ENCODE data around the gene TRIM7. TPM values are rescaled to one million over a fixed set of nuclear protein-coding genes. Genes with fewer than 3 reads are reported as not detected.

TRIM7 gene
- total and polyA plus RNA-seq, 2 experiments from 2014 or later, result 3.1 to 6.8 TPM

DNA sequence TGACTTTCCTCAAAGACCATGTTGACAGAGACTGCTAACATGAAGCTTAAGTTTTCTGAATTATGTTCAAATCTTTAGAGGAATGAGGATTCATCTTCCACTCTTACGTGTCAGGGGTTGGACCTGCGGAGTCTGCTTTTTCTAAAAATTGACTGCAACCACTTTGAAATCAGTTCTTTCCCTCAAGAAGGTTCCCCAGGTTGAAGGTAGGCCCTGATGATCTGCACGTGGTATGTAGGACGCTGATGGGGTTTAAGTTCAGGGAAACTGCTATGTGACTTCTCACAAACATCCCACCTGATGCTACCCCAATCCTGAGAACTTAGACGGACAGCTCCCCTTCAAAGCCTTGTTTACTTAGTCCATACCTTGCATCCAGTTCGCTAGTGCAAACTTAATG is 31.5 kb upstream of the TRIM7 start:
- H3K9me3 ChIP-seq (ENCODE audit: low read depth), result no peaks in the 10 kb centered on the region
- H3K36me3 ChIP-seq (ENCODE audit: low read depth), result peaks cover 60% of the 10 kb centered on the region
- H3K27ac ChIP-seq, result no peak overlapping the region
- no peak overlapping the region for H3K4me3 ChIP-seq
- no peak overlapping the region for H3K4me2 ChIP-seq (ENCODE audit: unreplicated experiment)
- H3K4me1 ChIP-seq (ENCODE audit: insufficient read depth), result peaks cover 11% of the 10 kb centered on the region
- WGBS, 2 experiments (ENCODE audit: low coverage in 1 of 2, low lambda C conversion rate in 2 of 2, missing lambda C conversion rate in 2 of 2), result 78 to 85% methylated on average over 6 of the region's 6 CpGs
- no peaks in the 10 kb centered on the region for H3K9me2 ChIP-seq (ENCODE audit: insufficient read depth)
- H3F3A ChIP-seq (ENCODE audit: insufficient read depth), result peaks cover 92% of the 10 kb centered on the region
- H4K20me1 ChIP-seq (ENCODE audit: insufficient read depth), result peaks cover 11% of the 10 kb centered on the region
- in situ Hi-C loops (cut with MboI), result no loop called here
- TF ChIP-seq EZH2phosphoT487 (IDR thresholded peaks at IDR 0.05; ENCODE audit: insufficient read depth, low read depth) (no peak), EZH2 (IDR thresholded peaks at IDR 0.05; ENCODE audit: insufficient read depth, poor library complexity, severe bottlenecking) (no peak)
- H2AFZ ChIP-seq, result no peak overlapping the region
- H3K79me2 ChIP-seq (ENCODE audit: insufficient read depth), result peaks cover 49% of the 10 kb centered on the region
- no peak for DNase-seq
- H3K27me3 ChIP-seq (replicated peaks; ENCODE audit: insufficient read depth), result no peaks in the 10 kb centered on the region
- H3K9ac ChIP-seq, result no peak overlapping the region

DNA sequence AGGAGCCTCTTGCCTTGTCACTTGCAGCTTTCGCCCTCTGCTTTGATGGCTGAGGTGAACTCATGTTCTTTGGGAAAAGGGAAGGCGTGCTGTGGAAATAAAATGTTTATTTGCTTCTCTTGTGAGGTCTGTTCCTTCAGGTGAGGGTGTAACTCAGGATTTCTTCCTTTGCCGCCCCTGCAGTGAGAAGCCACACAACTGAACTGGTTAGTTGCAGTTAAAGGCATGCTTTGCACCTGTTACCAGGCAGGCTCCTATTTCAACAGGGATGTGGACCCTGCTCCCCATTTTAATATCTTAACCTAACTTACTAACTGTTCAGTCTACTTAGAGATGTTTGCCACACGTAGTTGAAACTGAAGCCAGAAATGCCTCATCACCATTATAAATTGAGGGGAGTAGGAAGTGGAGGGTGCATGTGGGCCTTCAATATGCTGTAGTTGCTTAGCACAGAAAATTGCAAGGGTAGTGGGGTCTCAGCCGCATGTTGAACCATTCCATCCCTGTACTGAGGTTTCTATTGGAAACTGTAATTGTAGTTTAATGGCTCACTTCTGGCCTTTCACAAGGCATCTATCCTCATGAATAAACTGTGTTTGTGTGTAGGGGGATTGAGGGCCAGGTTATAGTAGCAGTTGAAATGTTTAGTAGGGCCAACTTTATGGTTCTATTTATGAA is 30.8 kb upstream of the TRIM7 start:
- peaks cover 54% of the 10 kb centered on the region for H3K36me3 ChIP-seq (ENCODE audit: low read depth)
- in situ Hi-C loops (cut with MboI), result no loop called here
- H4K20me1 ChIP-seq (ENCODE audit: insufficient read depth), result peaks cover 6% of the 10 kb centered on the region
- H3K4me3 ChIP-seq, result no peak overlapping the region
- no peak overlapping the region; the same call in 1 of the 2 replicates for H3K9ac ChIP-seq
- no peaks in the 10 kb centered on the region for H3K9me3 ChIP-seq (ENCODE audit: low read depth)
- DNase-seq, result no peak
- peaks cover 6% of the 10 kb centered on the region for H3K4me1 ChIP-seq (ENCODE audit: insufficient read depth)
- no peak overlapping the region for H2AFZ ChIP-seq
- H3K9me2 ChIP-seq (ENCODE audit: insufficient read depth), result no peaks in the 10 kb centered on the region
- no peak for TF ChIP-seq EZH2phosphoT487 (IDR thresholded peaks at IDR 0.05; ENCODE audit: insufficient read depth, low read depth)
- TF ChIP-seq EZH2 (IDR thresholded peaks at IDR 0.05; ENCODE audit: insufficient read depth, poor library complexity, severe bottlenecking), result no peak
- H3K27me3 ChIP-seq (replicated peaks; ENCODE audit: insufficient read depth), result no peaks in the 10 kb centered on the region
- 77 to 78% methylated on average over 5 of the region's 5 CpGs for WGBS, 2 experiments (ENCODE audit: low coverage in 1 of 2, low lambda C conversion rate in 2 of 2, missing lambda C conversion rate in 2 of 2)
- peaks cover 42% of the 10 kb centered on the region for H3K79me2 ChIP-seq (ENCODE audit: insufficient read depth)
- peaks cover 88% of the 10 kb centered on the region for H3F3A ChIP-seq (ENCODE audit: insufficient read depth)
- peak overlapping the region; percentile 39; the same call in 1 of the 2 replicates for H3K27ac ChIP-seq
- no peak overlapping the region for H3K4me2 ChIP-seq (ENCODE audit: unreplicated experiment)

DNA sequence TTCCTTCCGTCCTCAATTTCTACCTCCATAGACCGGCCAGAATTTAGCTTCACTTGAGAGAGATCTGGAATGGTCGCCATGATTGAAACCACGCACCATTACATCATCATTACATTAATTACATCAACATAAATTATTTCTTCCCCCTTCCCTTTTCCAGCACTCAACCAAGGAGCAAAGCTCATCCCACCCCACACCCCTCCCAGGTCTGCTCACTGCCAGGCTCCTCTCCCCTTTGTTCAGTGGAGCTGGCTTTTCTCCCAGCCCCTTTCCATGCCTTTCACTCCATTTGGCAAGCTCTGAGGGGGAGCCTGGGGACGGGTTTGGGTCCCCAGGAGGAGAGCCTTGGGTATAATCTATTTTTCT is 30.3 kb upstream of the TRIM7 start:
- Histone ChIP-seq H3K9me3 (ENCODE audit: low read depth) (no peaks in the 10 kb centered on the region), H3K36me3 (ENCODE audit: low read depth) (peaks cover 51% of the 10 kb centered on the region), H3K27ac (peak overlapping the region; percentile 39; the same call in 1 of the 2 replicates), H3K9ac (peak overlapping the region; percentile 8; the same call in 1 of the 2 replicates), H2AFZ (no peak overlapping the region), H3K27me3 (replicated peaks; ENCODE audit: insufficient read depth) (no peaks in the 10 kb centered on the region), H3K79me2 (ENCODE audit: insufficient read depth) (peaks cover 37% of the 10 kb centered on the region), H3K4me2 (ENCODE audit: unreplicated experiment) (no peak overlapping the region), H3K9me2 (ENCODE audit: insufficient read depth) (no peaks in the 10 kb centered on the region), H3F3A (ENCODE audit: insufficient read depth) (peaks cover 86% of the 10 kb centered on the region), H3K4me1 (ENCODE audit: insufficient read depth) (0 out of 2 replicates have a peak, but pooled peaks cover 5% of the 10 kb centered on the region), H3K4me3 (no peak overlapping the region), H4K20me1 (ENCODE audit: insufficient read depth) (0 out of 2 replicates have a peak, but pooled peaks cover 3% of the 10 kb centered on the region)
- DNase-seq, result no peak
- in situ Hi-C loops (cut with MboI), result no loop called here
- 53% methylated on average over 5 of the region's 5 CpGs for whole genome bisulfite sequencing, 2 experiments (ENCODE audit: low coverage in 1 of 2, low lambda C conversion rate in 2 of 2, missing lambda C conversion rate in 2 of 2)
- no peak for TF ChIP-seq EZH2phosphoT487 (IDR thresholded peaks at IDR 0.05; ENCODE audit: insufficient read depth, low read depth)
- TF ChIP-seq EZH2 (IDR thresholded peaks at IDR 0.05; ENCODE audit: insufficient read depth, poor library complexity, severe bottlenecking), result no peak

DNA sequence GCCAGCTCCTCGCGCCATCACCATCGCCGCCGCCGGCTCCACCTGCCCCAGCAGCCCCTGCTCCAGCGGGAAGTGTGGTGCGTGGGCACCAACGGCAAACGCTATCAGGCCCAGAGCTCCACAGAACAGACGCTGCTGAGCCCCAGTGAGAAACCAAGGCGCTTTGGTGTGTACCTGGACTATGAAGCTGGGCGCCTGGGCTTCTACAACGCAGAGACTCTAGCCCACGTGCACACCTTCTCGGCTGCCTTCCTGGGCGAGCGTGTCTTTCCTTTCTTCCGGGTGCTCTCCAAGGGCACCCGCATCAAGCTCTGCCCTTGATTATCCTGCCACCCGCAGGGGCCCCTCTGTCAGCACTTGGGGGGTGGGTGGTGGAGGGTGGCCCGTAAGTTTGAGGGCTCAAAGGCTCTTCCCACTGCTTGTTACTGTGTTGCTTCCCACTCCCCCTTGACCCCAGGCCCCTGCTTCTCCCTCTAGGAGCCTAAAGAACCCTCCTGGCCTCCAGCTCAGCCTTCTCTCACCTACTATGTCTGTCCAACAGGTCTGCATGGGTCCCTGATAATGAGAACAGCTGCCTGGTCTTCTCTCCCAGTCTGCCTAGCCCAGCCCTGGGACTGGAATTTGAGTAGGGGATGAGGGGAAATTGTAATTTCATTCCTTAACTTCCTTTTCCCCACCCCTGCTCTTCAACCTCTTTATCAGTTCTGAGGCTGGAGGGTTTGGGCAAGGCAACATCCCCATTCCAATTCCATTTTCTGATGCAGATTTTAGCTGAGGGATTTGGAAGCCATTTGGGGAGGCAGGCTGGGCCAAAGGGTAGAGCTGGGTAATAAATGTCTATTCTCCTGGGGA is 29.7 kb upstream of the TRIM7 start:
- no peak overlapping the region for H3K4me2 ChIP-seq (ENCODE audit: unreplicated experiment)
- H3F3A ChIP-seq (ENCODE audit: insufficient read depth), result peaks cover 80% of the 10 kb centered on the region
- H3K9me2 ChIP-seq (ENCODE audit: insufficient read depth), result no peaks in the 10 kb centered on the region
- H3K36me3 ChIP-seq (ENCODE audit: low read depth), result peaks cover 47% of the 10 kb centered on the region
- peak overlapping the region; percentile 8; the same call in 1 of the 2 replicates for H3K9ac ChIP-seq
- H2AFZ ChIP-seq, result no peak overlapping the region
- H3K79me2 ChIP-seq (ENCODE audit: insufficient read depth), result peaks cover 31% of the 10 kb centered on the region
- 0 out of 2 replicates have a peak, but pooled peaks cover 3% of the 10 kb centered on the region for H4K20me1 ChIP-seq (ENCODE audit: insufficient read depth)
- H3K9me3 ChIP-seq (ENCODE audit: low read depth), result no peaks in the 10 kb centered on the region
- in situ Hi-C loops (cut with MboI), result no loop called here
- H3K4me3 ChIP-seq, result no peak overlapping the region
- WGBS, 2 experiments (ENCODE audit: low coverage in 1 of 2, low lambda C conversion rate in 2 of 2, missing lambda C conversion rate in 2 of 2), result 88 to 90% methylated on average over 17 to 22 of the region's 22 CpGs
- peak overlapping the region; percentile 39 for H3K27ac ChIP-seq
- no peak for TF ChIP-seq EZH2 (IDR thresholded peaks at IDR 0.05; ENCODE audit: insufficient read depth, poor library complexity, severe bottlenecking)
- no peak for TF ChIP-seq EZH2phosphoT487 (IDR thresholded peaks at IDR 0.05; ENCODE audit: insufficient read depth, low read depth)
- no peaks in the 10 kb centered on the region for H3K27me3 ChIP-seq (replicated peaks; ENCODE audit: insufficient read depth)
- no peak for DNase-seq
- H3K4me1 ChIP-seq (ENCODE audit: insufficient read depth), result 0 out of 2 replicates have a peak, but pooled peaks cover 1% of the 10 kb centered on the region
